Measurements from ENCODE around the gene WWC2. TPM values are rescaled to one million over a fixed set of nuclear protein-coding genes. Genes with fewer than 3 reads are reported as not detected.
"Not testable (repeated sequence)": the region's sequence is repeated elsewhere in the genome, so short reads cannot be mapped to it uniquely, and the experiment has no call there.

The WWC2 gene
- total RNA-seq, 2 experiments from 2014 or later: not detected

DNA sequence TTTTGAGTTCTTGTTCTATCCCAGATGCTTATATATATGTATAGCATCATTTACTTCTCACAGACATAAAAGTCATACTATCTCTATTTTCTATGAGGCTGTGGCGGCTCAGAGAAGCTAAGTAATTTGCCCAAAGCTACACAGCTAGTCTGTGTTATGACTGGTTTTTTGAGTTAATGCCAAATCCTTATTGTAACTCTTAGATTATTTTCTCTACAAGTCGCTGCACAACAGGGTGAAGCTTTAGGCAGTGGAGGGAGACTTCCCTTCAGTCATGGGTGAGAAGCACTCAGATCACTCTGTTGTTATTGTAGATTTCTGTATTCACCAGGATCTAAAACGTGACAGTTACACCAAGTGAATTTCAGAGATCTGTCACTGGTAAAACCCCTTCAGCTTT lies 48.1 kb downstream of the WWC2 start:
- TF ChIP-seq EZH2phosphoT487 (IDR thresholded peaks at IDR 0.05; ENCODE audit: borderline replicate concordance, low read depth, low read length): no peak
- no peak for TF ChIP-seq CTCF (conservative IDR thresholded peaks at IDR 0.05; ENCODE audit: low read length)
- Histone ChIP-seq H3K36me3 (ENCODE audit: insufficient read depth, low read length) (no peaks in the 10 kb centered on the region), H2AFZ (ENCODE audit: low read length) (no peak overlapping the region), H3K4me2 (ENCODE audit: low read length) (no peak overlapping the region), H3K79me2 (ENCODE audit: insufficient read depth, low read depth, low read length) (no peaks in the 10 kb centered on the region), H3K4me1 (ENCODE audit: insufficient read depth, low read length, poor library complexity, severe bottlenecking) (no peaks in the 10 kb centered on the region), H4K20me1 (ENCODE audit: insufficient read depth, low read length) (no peaks in the 10 kb centered on the region), H3K9me3 (ENCODE audit: low read length) (no peaks in the 10 kb centered on the region), H3K27ac (ENCODE audit: low read depth, low read length, poor library complexity, severe bottlenecking) (no peak overlapping the region), H3K4me3 (ENCODE audit: low read depth, low read length, poor library complexity, severe bottlenecking) (no peak overlapping the region), H3K9me2 (ENCODE audit: insufficient read depth, low read length) (no peaks in the 10 kb centered on the region)
- intact Hi-C loops (cut with micrococcal nuclease; ENCODE audit: unreplicated experiment): no loop called here
- no peak for DNase-seq (ENCODE audit: low spot score)
- ChIA-PET CTCF (ENCODE audit: unreplicated experiment) (no interaction called here), POLR2A (no interaction called here)
- no TSS peak for BruUV-seq (replicated peaks)

DNA sequence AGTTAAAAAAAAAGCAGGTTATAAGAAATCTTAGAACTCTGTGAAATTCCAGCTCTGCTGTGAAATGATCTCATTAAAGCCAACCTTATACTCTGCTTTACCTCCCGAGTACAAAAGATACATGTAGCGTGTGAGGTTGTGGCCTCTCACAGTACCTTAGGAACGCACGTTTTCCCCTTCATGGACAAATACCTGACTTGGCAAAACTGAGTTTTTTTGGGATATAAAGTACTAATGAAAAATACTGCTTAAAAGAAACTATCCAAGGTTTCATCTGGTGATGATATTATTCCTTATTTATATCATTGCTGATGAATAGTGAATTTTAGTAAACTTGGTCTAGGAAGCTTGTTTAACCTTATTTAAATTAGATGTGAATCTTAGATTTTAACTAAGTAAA lies 48.9 kb downstream of the WWC2 start:
- Histone ChIP-seq H4K20me1 (ENCODE audit: insufficient read depth, low read length) (no peaks in the 10 kb centered on the region), H3K4me3 (ENCODE audit: low read depth, low read length, poor library complexity, severe bottlenecking) (no peak overlapping the region), H3K9me2 (ENCODE audit: insufficient read depth, low read length) (no peaks in the 10 kb centered on the region), H3K27ac (ENCODE audit: low read depth, low read length, poor library complexity, severe bottlenecking) (no peak overlapping the region), H3K4me2 (ENCODE audit: low read length) (no peak overlapping the region), H3K36me3 (ENCODE audit: insufficient read depth, low read length) (no peaks in the 10 kb centered on the region), H3K79me2 (ENCODE audit: insufficient read depth, low read depth, low read length) (no peaks in the 10 kb centered on the region), H3K9me3 (ENCODE audit: low read length) (no peaks in the 10 kb centered on the region), H2AFZ (ENCODE audit: low read length) (no peak overlapping the region), H3K4me1 (ENCODE audit: insufficient read depth, low read length, poor library complexity, severe bottlenecking) (no peaks in the 10 kb centered on the region)
- POLR2A ChIA-PET: interaction anchor here (0.6 to 1.2 kb wide), 2 partner anchors 21 to 82 kb away, joined by 3 to 4 read pairs; no protein-coding TSS in a partner anchor
- intact Hi-C loops (cut with micrococcal nuclease; ENCODE audit: unreplicated experiment): no loop called here
- no peak for DNase-seq (ENCODE audit: low spot score)
- no peak for TF ChIP-seq EZH2phosphoT487 (IDR thresholded peaks at IDR 0.05; ENCODE audit: borderline replicate concordance, low read depth, low read length)
- no peak for TF ChIP-seq CTCF (conservative IDR thresholded peaks at IDR 0.05; ENCODE audit: low read length)
- BruUV-seq (replicated peaks): no TSS peak
- CTCF ChIA-PET (ENCODE audit: unreplicated experiment): no interaction called here

DNA sequence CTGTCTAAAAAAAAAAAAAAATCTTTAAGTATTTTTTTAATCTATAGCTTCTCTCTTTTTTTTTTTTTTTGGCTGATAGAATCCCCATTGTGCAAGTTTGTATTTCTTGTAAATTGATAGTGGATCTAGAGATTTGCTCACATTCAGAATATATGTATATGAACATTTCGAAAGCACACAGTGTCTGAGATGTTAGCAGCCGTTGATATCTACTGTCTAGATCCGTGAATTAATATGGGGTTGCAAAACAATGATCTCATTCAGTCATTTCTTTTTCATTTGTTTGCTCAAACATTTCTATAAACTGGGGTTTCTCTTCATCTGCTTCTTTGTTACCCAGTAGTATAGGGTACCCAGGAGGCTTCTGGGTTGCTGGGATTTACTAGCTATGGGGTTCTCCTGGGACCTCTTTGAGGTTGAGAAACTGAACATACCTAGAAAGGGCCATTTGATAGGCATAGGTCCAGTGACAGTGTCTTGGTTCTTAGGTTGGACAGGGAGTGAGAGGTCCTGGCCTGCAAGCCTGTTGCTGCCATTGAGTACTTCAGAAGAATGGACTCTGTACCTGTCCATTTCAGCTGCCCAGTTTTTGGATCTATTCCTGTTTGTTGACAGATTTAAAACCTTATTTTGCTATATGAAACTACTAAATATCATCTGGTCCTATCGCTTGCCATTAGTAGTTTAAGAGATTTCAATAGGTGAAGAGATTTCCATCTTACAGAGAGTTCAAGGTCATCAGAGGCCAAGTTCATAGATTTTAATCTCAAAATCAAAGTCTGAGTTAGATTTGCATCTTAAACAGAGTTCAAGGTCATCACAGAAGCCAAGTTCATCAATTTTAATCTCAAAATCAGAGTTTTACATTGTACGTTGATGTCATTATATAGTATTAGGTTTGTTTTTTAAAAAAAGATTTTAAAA lies 50.8 kb downstream of the WWC2 start:
- Histone ChIP-seq H3K79me2 (ENCODE audit: insufficient read depth, low read depth, low read length) (no peaks in the 10 kb centered on the region), H3K36me3 (ENCODE audit: insufficient read depth, low read length) (no peaks in the 10 kb centered on the region), H2AFZ (ENCODE audit: low read length) (no peak overlapping the region), H3K4me3 (ENCODE audit: low read depth, low read length, poor library complexity, severe bottlenecking) (no peak overlapping the region), H3K9me3 (ENCODE audit: low read length) (no peaks in the 10 kb centered on the region), H3K4me1 (ENCODE audit: insufficient read depth, low read length, poor library complexity, severe bottlenecking) (no peaks in the 10 kb centered on the region), H3K4me2 (ENCODE audit: low read length) (no peak overlapping the region), H3K27ac (ENCODE audit: low read depth, low read length, poor library complexity, severe bottlenecking) (no peak overlapping the region), H3K9me2 (ENCODE audit: insufficient read depth, low read length) (no peaks in the 10 kb centered on the region), H4K20me1 (ENCODE audit: insufficient read depth, low read length) (no peaks in the 10 kb centered on the region)
- no peak for DNase-seq (ENCODE audit: low spot score)
- CTCF ChIA-PET (ENCODE audit: unreplicated experiment): no interaction called here
- POLR2A ChIA-PET: no interaction called here
- TF ChIP-seq CTCF (conservative IDR thresholded peaks at IDR 0.05; ENCODE audit: low read length) (no peak), EZH2phosphoT487 (IDR thresholded peaks at IDR 0.05; ENCODE audit: borderline replicate concordance, low read depth, low read length) (no peak)
- intact Hi-C loops (cut with micrococcal nuclease; ENCODE audit: unreplicated experiment): no loop called here
- no TSS peak for BruUV-seq (replicated peaks)

DNA sequence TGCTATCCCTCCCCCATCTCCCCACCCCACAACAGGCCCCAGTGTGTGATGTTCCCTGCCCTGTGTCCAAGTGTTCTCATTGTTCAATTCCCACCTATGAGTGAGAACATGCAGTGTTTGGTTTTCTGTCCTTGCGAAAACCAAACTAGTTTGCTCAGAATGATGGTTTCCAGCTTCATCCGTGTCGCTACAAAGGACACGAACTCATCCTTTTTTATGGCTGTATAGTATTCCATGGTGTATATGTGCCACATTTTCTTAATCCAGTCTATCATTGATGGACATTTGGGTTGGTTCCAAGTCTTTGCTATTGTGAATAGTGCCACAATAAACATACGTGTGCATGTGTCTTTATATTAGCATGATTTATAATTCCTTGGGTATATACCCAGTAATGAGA lies 51.6 kb downstream of the WWC2 start:
- H4K20me1 ChIP-seq (ENCODE audit: insufficient read depth, low read length); DNase-seq (ENCODE audit: low spot score); H3K9me3 ChIP-seq (ENCODE audit: low read length); H2AFZ ChIP-seq (ENCODE audit: low read length); H3K4me3 ChIP-seq (ENCODE audit: low read depth, low read length, poor library complexity, severe bottlenecking); H3K4me1 ChIP-seq (ENCODE audit: insufficient read depth, low read length, poor library complexity, severe bottlenecking); POLR2A ChIA-PET; H3K79me2 ChIP-seq (ENCODE audit: insufficient read depth, low read depth, low read length); H3K36me3 ChIP-seq (ENCODE audit: insufficient read depth, low read length); H3K27ac ChIP-seq (ENCODE audit: low read depth, low read length, poor library complexity, severe bottlenecking); H3K4me2 ChIP-seq (ENCODE audit: low read length); BruUV-seq (replicated peaks); intact Hi-C loops (cut with micrococcal nuclease; ENCODE audit: unreplicated experiment); H3K9me2 ChIP-seq (ENCODE audit: insufficient read depth, low read length); CTCF ChIA-PET (ENCODE audit: unreplicated experiment): not testable (repeated sequence)
